Prostate gland (tissue), 2 donors: ENCODE measurements around the gene DYNLT1. TPM values are rescaled to one million over a fixed set of nuclear protein-coding genes. Genes with fewer than 3 reads are reported as not detected.

Experiments used
- DNase-seq: peaks from one replicate; pipeline ENCODE4 v3.0.0-alpha.2; 2019; ENCODE audit warnings: low spot score
- H3K27ac ChIP-seq, 2 donors: fragments of 200-600 bp; sonication (generic); 2 replicates each; pipeline ENCODE4 v1.5.1; 2017 to 2019
- H3K27me3 ChIP-seq: fragments of 200-600 bp; sonication (generic); replicated peaks from 2 replicates; pipeline ENCODE4 v1.5.1; 2019; ENCODE audit not compliant: insufficient read depth
- H3K36me3 ChIP-seq, 2 donors: fragments of 200-600 bp; sonication (generic); 1 replicate in 1 of 2; 2 replicates in 1 of 2; pipeline versions ENCODE4 v1.5.1 to v1.8.1; 2017 to 2019
- H3K4me1 ChIP-seq: fragments of 200-600 bp; sonication (generic); replicated peaks from 2 replicates; pipeline ENCODE4 v1.5.1; 2019
- H3K4me3 ChIP-seq, 2 donors: fragments of 200-600 bp; sonication (generic); 2 replicates each; pipeline ENCODE4 v1.5.1; 2017 to 2019
- H3K9me3 ChIP-seq: fragments of 200-600 bp; sonication (generic); 2 replicates; pipeline ENCODE4 v1.5.1; 2017
- CTCF ChIP-seq, 4 experiments: fragments of 200-600 bp in 2 of 4; fragments of 450-650 bp in 2 of 4; sonication (generic) in 2 of 4; IDR thresholded peaks; 1 replicate in 3 of 4; 2 replicates in 1 of 4; pipeline ENCODE4 v1.5.1; 2016 to 2019; ENCODE audit warnings: antibody characterized with exemption in 4 of 4, mild to moderate bottlenecking in 2 of 4, moderate library complexity in 2 of 4
- POLR2A ChIP-seq: fragments of 450-650 bp; IDR thresholded peaks from one replicate; pipeline ENCODE4 v1.6.1; 2016; ENCODE audit warnings: antibody characterized with exemption, mild to moderate bottlenecking
- POLR2AphosphoS5 ChIP-seq: sonication (generic); formaldehyde crosslinking; IDR thresholded peaks from one replicate; pipeline ENCODE4 v1.6.1; 2017; ENCODE audit warnings: antibody characterized with exemption
- WGBS: methylation state at CpG from one replicate; pipeline ENCODE4 v1.1.5; 2018; 5-methylcytosine and 5-hydroxymethylcytosine counted together
- intact Hi-C: fragments of 100-400 bp; cut with DNase I; formaldehyde crosslinking; loops from one replicate; pipeline ENCODE4 v1.14.2; 2022
- total RNA-seq, 2 donors: library from RNA; depleted of rRNA; stranded (reverse); fragments of >200 nt; gene quantifications; one replicate each; pipeline ENCODE4 v1.1.0, GENCODE V29; 2016

DYNLT1 gene
- total RNA-seq, 2 donors from 2014 or later = 95.9 to 138 TPM

GRCh38 chr6:158611039-158611438 is 33.5 kb downstream of the DYNLT1 start:
- 65% methylated on average over 3 of the region's 3 CpGs for WGBS
- no peaks in the 10 kb centered on the region for H3K27me3 ChIP-seq
- H3K4me3 ChIP-seq = no peak overlapping the region
- DNase-seq = no peak
- peaks cover 0 to 6% of the 10 kb centered on the region in 2 donors for H3K36me3 ChIP-seq
- TF ChIP-seq POLR2AphosphoS5 (no peak), POLR2A (no peak), CTCF (IDR thresholded peaks at IDR 0.05) (no peak)
- no peaks in the 10 kb centered on the region for H3K4me1 ChIP-seq
- intact Hi-C loops = no loop called here
- no peaks in the 10 kb centered on the region for H3K9me3 ChIP-seq
- H3K27ac ChIP-seq = no peak overlapping the region

- H3K9me3 ChIP-seq = no peaks in the 10 kb centered on the region
- no peaks in the 10 kb centered on the region for H3K4me1 ChIP-seq
- 85% methylated on average over 9 of the region's 9 CpGs for WGBS
- peaks cover 0 to 6% of the 10 kb centered on the region in 2 donors for H3K36me3 ChIP-seq
- H3K4me3 ChIP-seq = no peak overlapping the region
- intact Hi-C loops = no loop called here
- DNase-seq = no peak
- no peaks in the 10 kb centered on the region for H3K27me3 ChIP-seq
- H3K27ac ChIP-seq = no peak overlapping the region
- TF ChIP-seq CTCF (IDR thresholded peaks at IDR 0.05) = no peak
- no peak for TF ChIP-seq POLR2AphosphoS5
- no peak for TF ChIP-seq POLR2A
Observed at GRCh38 chr6:158610319-158610968, 34.1 kb downstream of the DYNLT1 start.

- TF ChIP-seq POLR2A = no peak
- no peak for TF ChIP-seq CTCF (IDR thresholded peaks at IDR 0.05)
- 84% methylated on average over 13 of the region's 13 CpGs for WGBS
- Histone ChIP-seq H3K36me3 (peaks cover 0 to 6% of the 10 kb centered on the region in 2 donors), H3K4me1 (no peaks in the 10 kb centered on the region), H3K4me3 (no peak overlapping the region), H3K9me3 (no peaks in the 10 kb centered on the region), H3K27ac (no peak overlapping the region), H3K27me3 (no peaks in the 10 kb centered on the region)
- DNase-seq = no peak
- intact Hi-C loops = loop anchor here (5.0 to 10.0 kb wide), 2 partner anchors 95 to 387 kb away; no protein-coding TSS in a partner anchor
Observed at GRCh38 chr6:158609455-158610155, 34.9 kb downstream of the DYNLT1 start.

GRCh38 chr6:158608221-158608620 is 36.3 kb downstream of the DYNLT1 start:
- Histone ChIP-seq H3K36me3 (peaks cover 0 to 6% of the 10 kb centered on the region in 2 donors), H3K9me3 (no peaks in the 10 kb centered on the region), H3K27me3 (no peaks in the 10 kb centered on the region), H3K27ac (no peak overlapping the region), H3K4me3 (no peak overlapping the region), H3K4me1 (no peaks in the 10 kb centered on the region)
- TF ChIP-seq CTCF (IDR thresholded peaks at IDR 0.05) (no peak), POLR2A (no peak), POLR2AphosphoS5 (no peak)
- WGBS = 92% methylated on average over 12 of the region's 12 CpGs
- intact Hi-C loops = loop anchor here (5.0 to 10.0 kb wide), 2 partner anchors 93 to 386 kb away; no protein-coding TSS in a partner anchor
- no peak for DNase-seq
